Raji (cell line): ENCODE results near the gene OTUD4.

Source experiments
- POLR2A ChIP-seq: IDR thresholded peaks from 2 replicates; pipeline ENCODE4 v1.6.1; 2011; ENCODE audit warnings: low read depth, low read length, control low read depth; ENCODE audit not compliant: insufficient read depth

OTUD4 gene, protein sequence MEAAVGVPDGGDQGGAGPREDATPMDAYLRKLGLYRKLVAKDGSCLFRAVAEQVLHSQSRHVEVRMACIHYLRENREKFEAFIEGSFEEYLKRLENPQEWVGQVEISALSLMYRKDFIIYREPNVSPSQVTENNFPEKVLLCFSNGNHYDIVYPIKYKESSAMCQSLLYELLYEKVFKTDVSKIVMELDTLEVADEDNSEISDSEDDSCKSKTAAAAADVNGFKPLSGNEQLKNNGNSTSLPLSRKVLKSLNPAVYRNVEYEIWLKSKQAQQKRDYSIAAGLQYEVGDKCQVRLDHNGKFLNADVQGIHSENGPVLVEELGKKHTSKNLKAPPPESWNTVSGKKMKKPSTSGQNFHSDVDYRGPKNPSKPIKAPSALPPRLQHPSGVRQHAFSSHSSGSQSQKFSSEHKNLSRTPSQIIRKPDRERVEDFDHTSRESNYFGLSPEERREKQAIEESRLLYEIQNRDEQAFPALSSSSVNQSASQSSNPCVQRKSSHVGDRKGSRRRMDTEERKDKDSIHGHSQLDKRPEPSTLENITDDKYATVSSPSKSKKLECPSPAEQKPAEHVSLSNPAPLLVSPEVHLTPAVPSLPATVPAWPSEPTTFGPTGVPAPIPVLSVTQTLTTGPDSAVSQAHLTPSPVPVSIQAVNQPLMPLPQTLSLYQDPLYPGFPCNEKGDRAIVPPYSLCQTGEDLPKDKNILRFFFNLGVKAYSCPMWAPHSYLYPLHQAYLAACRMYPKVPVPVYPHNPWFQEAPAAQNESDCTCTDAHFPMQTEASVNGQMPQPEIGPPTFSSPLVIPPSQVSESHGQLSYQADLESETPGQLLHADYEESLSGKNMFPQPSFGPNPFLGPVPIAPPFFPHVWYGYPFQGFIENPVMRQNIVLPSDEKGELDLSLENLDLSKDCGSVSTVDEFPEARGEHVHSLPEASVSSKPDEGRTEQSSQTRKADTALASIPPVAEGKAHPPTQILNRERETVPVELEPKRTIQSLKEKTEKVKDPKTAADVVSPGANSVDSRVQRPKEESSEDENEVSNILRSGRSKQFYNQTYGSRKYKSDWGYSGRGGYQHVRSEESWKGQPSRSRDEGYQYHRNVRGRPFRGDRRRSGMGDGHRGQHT

DNA sequence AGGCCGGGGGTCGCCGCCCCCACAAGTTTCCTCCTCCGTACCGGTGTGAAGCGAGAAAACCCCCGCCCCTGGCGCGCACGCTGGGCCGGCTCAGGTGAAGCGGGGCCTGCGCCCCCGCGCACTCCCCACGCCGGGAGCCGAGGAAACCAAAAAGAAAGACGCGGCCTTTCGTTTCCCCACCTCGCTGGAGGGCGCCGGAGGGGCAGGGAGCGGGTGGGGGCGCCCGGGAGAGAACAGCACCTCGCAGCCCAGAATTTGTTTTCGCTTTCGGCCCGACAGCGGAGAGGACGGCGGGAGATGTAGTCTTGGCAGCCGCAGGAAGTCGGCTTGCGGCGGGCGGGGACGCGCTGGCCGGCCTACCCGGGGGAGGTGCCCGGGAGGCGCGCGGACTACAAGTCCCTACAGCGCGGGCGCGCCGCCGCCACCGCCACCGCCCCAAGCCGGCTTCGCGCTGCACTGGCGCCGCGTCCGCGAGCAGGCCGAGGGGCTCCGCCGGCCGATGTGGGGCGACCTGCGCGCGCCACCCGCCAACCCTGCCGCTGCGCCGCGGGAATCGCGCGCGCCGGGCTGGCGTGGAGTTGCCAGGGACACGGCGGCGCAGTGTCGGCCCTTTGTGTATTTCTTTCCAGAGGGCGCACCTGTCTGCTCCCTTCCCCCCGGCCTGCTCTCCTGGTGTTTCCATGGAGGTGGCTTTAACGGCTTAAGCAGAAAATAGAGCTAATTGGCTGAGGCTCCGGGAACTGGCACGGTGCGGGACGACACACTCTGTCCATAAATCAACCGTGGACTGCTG is at the start of gene OTUD4:
OTUD4 (minus strand) TSS at position 292 of the 793 bp plus-strand sequence. CDS start 616 bp downstream, outside the sequence.
- TF ChIP-seq POLR2A = peak; percentile 74

DNA sequence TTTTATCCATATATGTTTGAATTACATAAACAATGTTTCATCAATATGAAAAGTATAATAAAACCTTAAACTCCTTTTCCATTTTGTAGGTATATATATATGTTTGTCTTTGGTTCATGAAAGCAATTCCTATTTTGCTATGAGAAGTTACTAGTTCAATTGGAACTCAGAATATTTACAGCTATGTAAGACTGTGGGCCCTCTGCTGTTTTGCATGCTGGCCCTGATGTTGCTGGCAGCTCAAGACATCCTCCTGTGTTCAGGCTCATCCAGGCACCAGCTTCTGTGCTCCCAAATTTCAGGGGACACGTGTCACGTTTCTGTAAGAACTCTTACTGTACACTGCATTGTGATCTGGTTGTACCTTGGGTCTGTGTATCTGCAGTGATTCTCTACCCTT is 38.7 kb upstream of the OTUD4 start:
- peak; percentile 26; the same call in 1 of the 2 replicates for TF ChIP-seq POLR2A

DNA sequence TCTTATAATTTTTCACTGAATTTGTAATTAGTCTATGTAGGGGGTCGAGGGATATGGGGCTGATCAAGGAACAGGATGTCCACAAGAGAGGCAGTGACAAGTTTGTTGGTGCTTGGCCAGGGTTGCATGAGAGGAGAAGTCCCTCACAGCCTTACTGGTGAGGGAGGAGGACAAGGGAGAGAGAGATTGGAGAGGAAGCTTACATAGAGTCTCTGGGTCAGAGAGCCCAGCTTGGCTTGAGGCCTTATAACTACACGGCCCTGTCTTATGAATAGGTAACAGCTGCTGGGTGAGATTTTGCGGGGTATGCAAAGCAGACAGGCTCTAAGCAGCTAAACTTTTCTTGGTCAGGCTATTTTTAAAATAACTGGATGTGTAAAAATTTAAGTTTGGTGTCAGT is 37.9 kb upstream of the OTUD4 start:
- TF ChIP-seq POLR2A = peak; percentile 48; the same call in 1 of the 2 replicates

DNA sequence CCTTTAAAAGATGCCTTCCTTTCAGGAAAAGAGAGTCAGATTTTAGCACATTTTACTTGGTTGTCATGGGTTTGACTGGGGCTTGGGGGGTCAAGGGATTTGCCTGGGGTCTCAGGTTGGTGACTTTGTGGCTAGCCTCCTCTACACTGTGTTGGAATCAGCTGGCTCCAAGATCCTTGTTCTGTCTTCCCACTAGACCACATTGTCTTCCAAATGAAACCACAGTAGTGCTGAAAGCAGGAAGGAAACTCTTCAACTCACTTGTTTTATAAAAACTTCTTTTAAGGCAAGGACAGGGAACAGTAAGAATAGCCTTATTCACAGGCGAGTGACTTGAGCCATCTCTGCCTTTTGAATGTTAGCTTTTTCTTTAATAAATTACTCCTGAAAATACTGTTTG is 37.0 kb upstream of the OTUD4 start:
- no peak for TF ChIP-seq POLR2A

DNA sequence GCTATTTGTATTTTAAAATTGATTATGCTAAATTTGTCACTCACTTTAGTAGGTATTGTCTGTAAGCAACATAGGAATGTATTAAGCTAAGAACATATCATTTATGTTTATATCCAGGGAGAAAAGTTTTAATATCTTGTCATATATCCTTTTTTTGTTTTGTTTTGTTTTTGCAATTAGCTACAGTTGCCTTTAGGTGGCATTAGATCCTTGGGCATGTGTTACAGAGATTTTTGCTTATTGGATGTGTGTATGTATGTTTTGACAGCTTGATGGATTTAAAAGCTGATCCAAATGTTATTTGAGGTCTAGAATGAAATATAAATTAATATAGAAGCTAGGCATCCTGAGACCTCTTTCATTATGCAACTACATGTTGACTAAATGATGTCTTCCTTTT is 36.1 kb upstream of the OTUD4 start:
- no peak for TF ChIP-seq POLR2A

DNA sequence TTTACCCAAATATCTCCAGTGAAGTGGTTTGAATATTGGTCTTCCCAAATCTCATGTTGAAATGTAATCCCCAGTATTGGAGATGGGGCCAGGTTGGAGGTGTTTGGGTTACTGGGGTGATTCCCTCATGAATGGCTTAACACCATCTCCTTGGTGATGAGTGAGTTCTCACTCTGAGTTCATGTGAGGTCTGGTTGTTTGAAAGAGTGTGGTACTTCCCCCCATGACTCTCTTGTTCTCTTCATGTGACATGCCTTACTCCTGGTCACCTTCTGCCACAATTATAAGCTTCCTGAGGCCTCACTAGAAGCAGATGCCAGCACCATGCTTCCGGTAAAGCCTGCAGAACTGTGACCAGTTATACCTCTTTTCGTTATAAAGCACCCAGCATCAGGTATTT is 32.9 kb upstream of the OTUD4 start:
- no peak for TF ChIP-seq POLR2A

DNA sequence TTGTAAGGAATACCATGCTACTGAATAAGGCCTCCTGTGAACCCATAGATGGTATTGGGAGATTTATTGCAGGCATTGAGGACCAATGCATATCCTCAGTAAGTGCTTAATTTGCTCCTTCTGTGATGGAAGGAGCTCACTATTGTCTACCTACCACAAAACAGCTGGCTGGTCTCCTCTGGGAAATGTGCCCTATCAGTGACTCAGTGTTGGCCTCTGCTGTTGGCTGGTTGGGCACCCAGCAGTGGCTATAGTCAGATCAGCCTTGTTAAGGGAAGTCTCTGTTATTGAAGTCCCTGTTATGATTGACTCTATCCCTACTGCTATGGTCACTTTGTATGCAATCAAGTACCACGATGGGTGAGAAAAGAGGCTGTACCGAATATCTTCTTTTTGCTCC is 27.5 kb upstream of the OTUD4 start:
- TF ChIP-seq POLR2A = no peak

DNA sequence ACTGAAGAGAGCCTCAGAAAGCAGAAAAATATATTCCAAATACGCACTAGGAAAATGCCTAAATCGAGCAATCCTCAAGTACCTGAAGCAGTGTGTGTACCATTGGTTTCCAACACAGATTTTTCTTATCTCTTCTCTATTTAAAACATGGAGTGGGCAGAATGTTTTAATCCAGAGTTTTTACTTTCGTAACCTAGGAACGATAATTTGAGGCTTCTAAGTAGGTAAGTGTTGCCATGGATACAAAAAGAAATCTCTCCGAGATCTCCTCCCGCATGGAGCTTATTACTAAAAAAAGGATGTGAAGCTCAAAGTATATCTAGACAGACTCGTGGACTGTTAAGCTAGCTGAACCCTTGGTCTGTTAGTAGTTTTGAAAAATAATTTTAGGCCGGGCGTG is 23.0 kb upstream of the OTUD4 start:
- no peak for TF ChIP-seq POLR2A

DNA sequence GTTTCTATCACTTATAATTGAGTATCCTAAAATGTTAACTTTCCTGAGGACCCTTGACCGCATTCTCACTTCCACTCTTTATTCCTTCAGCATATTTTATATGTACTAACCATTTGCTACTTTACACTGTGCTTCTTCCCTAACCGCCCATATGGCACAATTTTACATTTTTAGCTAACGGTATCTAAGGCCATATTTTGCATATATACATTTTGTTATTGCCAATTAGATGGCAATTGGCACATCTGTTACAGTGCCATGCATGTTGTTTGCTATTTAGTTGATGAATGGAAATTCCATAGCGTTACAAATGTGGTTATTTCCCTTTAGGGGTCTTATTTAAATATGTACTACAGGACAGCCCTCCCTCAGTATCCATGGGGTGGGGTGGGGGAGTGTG is 20.0 kb upstream of the OTUD4 start:
- no peak for TF ChIP-seq POLR2A

DNA sequence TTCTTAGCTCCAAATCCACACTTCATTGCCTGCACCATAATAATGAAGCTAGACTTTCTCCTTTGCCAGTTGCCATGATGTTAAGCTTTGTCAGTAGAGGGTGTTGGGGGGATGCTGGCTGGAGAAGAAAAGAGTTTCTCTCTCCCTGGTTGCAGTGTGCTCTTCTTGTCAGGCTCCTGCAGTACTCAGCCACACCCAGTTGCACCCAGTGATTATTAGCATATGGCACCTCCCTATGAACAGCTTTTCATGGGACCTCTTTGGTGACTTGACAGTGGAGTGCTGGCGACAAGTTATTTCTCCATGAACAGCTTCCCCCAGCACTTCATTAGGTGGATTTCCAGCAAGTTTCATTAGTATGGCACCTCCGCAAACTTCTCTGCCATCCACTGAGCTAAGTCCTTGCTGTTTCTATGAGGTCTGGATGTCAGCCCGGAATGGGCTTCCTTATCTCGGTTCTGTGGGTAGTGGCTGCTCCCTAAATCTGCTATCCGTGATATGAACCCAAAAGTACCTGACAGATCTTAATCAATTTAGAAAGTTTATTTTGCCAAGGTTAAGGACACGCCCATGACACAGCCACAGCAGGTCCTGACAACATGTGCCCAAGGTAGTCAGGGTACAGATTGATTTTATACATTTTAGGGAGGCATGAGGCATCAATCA is 18.8 kb upstream of the OTUD4 start:
- TF ChIP-seq POLR2A = no peak

DNA sequence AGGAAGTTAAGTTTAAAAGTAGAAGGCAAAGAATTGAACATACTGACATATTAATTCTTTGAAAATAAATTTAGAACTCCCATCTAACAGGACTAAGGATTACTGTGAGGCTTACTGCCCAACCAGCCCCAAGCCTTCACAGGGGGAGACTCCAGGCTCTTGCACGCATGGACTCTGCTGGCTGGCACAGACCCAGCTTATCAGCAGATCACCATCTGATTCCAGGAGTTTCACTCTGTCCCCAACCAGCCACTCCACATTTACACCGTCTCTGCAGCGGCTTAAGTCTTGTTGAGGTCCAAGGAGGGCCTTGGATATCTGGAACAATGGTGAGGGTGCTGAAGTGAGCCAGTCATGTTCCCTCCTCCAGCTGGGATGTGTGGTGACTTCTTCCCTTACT is 16.4 kb upstream of the OTUD4 start:
- TF ChIP-seq POLR2A = no peak

DNA sequence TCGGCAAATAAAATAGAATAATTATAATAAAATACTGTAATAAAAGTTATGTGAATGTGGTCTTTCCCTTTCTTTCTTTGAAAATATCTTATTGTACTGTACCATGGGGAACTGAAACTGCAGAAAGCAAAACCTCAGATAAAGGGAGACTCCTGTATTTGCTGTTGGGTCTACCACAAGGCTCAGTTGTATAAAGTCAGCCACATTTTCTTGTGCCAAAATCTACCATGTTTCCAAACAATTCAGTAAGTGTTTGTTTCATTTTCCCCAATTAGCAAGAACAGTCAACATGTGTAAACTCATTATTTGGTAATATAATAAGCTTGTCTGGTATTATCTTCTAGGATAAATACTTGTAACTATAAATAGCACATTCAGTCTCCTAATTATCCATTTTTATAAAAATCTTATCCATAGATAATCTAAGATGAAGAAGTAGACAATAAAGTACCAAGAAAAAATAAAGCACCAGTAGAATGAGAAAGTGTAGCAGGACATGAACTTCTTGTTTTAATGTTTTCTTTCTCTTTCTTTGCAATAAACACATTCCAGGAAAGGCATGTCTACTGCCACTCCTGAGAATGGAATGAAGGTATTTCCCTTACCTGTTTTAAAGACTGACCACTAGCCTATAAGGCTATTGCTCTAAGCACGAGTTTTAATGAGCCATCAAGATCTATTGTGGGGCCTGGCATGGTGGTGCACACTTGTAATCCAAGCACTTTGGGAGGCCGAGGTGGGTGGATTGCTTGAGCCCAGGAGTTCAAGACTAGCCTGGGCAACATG is 15.0 kb upstream of the OTUD4 start:
- TF ChIP-seq POLR2A = no peak

DNA sequence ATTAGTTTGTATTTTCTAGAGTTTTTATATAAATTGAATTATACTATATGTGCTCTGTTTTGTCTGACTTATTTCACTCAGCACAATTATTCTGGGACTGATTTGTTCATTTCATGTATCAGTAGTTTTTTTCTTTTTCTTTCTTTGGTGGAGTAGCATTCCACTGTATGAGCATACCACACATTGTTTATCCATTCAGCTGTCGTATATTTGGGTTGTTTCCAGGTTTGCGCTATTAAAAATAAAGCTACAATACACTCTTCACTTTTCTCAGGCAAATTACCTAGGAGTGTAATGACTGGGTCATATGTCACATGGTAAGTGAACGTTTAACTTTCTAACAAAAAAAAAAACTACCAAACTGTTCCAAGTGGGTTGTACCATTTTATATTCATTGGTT is 9.6 kb upstream of the OTUD4 start:
- TF ChIP-seq POLR2A = no peak
